DND-41 (cell line): Measurements from ENCODE around the gene MB21D2.

Experiments
- EZH2 ChIP-seq: IDR thresholded peaks from 3 replicates; pipeline ENCODE4 v1.6.1; 2012; ENCODE audit warnings: borderline replicate concordance, low read depth, mild to moderate bottlenecking, moderate library complexity, low read length, inconsistent platforms; ENCODE audit not compliant: severe bottlenecking
- TF ChIP-seq, protein P1 (sequence below): IDR thresholded peaks from 2 replicates; pipeline ENCODE4 v1.5.1; 2012; ENCODE audit warnings: borderline replicate concordance, low read length, moderate library complexity, mild to moderate bottlenecking; ENCODE audit not compliant: poor library complexity, severe bottlenecking; ENCODE audit errors: extremely low read depth

DNA sequence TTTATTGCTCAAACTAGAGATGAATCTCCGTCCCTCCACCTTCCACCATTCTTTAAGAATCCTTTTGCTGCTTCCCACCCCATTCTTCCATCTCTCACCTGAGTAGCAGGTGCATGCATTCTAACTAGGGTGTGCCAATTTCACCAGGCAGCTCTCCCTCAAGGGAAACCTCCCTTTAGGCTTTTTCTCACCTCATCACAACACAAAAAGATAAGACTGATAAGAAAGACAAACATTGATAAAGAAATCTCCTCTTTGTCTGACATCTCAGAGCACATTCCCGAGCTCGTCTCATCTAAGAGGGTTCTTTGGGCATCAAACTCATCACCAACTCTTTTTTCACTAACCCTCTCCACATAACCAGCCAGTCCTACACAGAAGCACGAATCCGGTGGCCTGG, 23.0 kb downstream of the MB21D2 start:
- TF ChIP-seq, protein P1, sequence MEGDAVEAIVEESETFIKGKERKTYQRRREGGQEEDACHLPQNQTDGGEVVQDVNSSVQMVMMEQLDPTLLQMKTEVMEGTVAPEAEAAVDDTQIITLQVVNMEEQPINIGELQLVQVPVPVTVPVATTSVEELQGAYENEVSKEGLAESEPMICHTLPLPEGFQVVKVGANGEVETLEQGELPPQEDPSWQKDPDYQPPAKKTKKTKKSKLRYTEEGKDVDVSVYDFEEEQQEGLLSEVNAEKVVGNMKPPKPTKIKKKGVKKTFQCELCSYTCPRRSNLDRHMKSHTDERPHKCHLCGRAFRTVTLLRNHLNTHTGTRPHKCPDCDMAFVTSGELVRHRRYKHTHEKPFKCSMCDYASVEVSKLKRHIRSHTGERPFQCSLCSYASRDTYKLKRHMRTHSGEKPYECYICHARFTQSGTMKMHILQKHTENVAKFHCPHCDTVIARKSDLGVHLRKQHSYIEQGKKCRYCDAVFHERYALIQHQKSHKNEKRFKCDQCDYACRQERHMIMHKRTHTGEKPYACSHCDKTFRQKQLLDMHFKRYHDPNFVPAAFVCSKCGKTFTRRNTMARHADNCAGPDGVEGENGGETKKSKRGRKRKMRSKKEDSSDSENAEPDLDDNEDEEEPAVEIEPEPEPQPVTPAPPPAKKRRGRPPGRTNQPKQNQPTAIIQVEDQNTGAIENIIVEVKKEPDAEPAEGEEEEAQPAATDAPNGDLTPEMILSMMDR = no peak
- no peak for TF ChIP-seq EZH2
